IMR-90 (cell line): ENCODE data around the gene CACNG6. TPM values are rescaled to one million over a fixed set of nuclear protein-coding genes. Genes with fewer than 3 reads are reported as not detected.

ENCODE experiments used
- ATAC-seq: fragments of 200-7000 bp; cut with Tn5 transposase; 2 replicates; pipeline ENCODE4 v1.9.1; 2020; ENCODE audit warnings: low read depth, mild to moderate bottlenecking, moderate library complexity
- BruUV-seq: library from RNA; stranded (reverse); fragments of 400-500 nt; replicated peaks from 2 replicates; lab custom pipeline; 2021; lab: Mats Ljungman, UMichigan
- CTCF ChIA-PET: fragments of 300-600 bp; formaldehyde crosslinking; extraction: SDS; loops from one replicate; lab custom pipeline; 2021; ENCODE audit warnings: antibody characterized with exemption; lab: Yijun Ruan, JAX
- POLR2A ChIA-PET: fragments of 300-600 bp; sonication (Branson Sonifier 250); formaldehyde crosslinking; loops from one replicate; lab custom pipeline; 2022; ENCODE audit warnings: antibody characterized with exemption; ENCODE audit not compliant: unreplicated experiment; lab: Charles Lee
- DNase-seq: peaks from one replicate; pipeline ENCODE4 v3.0.0; 2013
- H2AFZ ChIP-seq: replicated peaks from 2 replicates; pipeline ENCODE3; 2013; ENCODE audit warnings: low read length, mild to moderate bottlenecking; ENCODE audit not compliant: poor library complexity
- H2AK5ac ChIP-seq: 2 replicates; pipeline ENCODE4 v1.6.1; 2013; ENCODE audit warnings: low read depth, low read length, inconsistent platforms
- H2AK9ac ChIP-seq: replicated peaks from 2 replicates; pipeline ENCODE3; 2013; ENCODE audit warnings: mild to moderate bottlenecking, low read depth, low read length, moderate library complexity; ENCODE audit not compliant: poor library complexity
- H2BK120ac ChIP-seq: 2 replicates; pipeline ENCODE4 v1.6.1; 2013; ENCODE audit warnings: low read depth, low read length, inconsistent platforms
- H2BK15ac ChIP-seq: 3 replicates; pipeline ENCODE4 v1.6.1; 2013; ENCODE audit warnings: low read depth, low read length, inconsistent platforms
- H2BK20ac ChIP-seq: 2 replicates; pipeline ENCODE4 v1.6.1; 2013; ENCODE audit warnings: low read depth, mild to moderate bottlenecking, inconsistent platforms, low read length, moderate library complexity
- H2BK5ac ChIP-seq: 2 replicates; pipeline ENCODE4 v1.6.1; 2013; ENCODE audit warnings: mild to moderate bottlenecking, low read depth, low read length, inconsistent platforms; ENCODE audit not compliant: poor library complexity, severe bottlenecking
- H3K14ac ChIP-seq: replicated peaks from 2 replicates; pipeline ENCODE4 v1.6.1; 2013; ENCODE audit warnings: low read depth, low read length, inconsistent platforms
- H3K18ac ChIP-seq: 2 replicates; pipeline ENCODE4 v1.6.1; 2013; ENCODE audit warnings: low read depth, low read length, control low read depth
- H3K23ac ChIP-seq: 2 replicates; pipeline ENCODE4 v1.6.1; 2013; ENCODE audit warnings: low read depth, low read length, inconsistent platforms
- H3K27ac ChIP-seq: 2 replicates; pipeline ENCODE4 v1.5.1; 2013; ENCODE audit warnings: mild to moderate bottlenecking, control low read depth, low read length; ENCODE audit not compliant: insufficient read depth
- H3K27me3 ChIP-seq: 2 replicates; pipeline ENCODE4 v1.6.1; 2013; ENCODE audit warnings: low read length; ENCODE audit not compliant: control insufficient read depth, insufficient read depth
- H3K36me3 ChIP-seq: 2 replicates; pipeline ENCODE4 v1.6.1; 2013; ENCODE audit warnings: low read length, mixed read lengths; ENCODE audit not compliant: control insufficient read depth, insufficient read depth
- H3K4ac ChIP-seq: 2 replicates; pipeline ENCODE4 v1.6.1; 2013; ENCODE audit warnings: low read depth, low read length, inconsistent platforms
- H3K4me1 ChIP-seq: 2 replicates; pipeline ENCODE4 v1.6.1; 2013; ENCODE audit warnings: low read length, mixed read lengths; ENCODE audit not compliant: control insufficient read depth, insufficient read depth
- H3K4me2 ChIP-seq: 2 replicates; pipeline ENCODE4 v1.6.1; 2013; ENCODE audit warnings: low read depth, mild to moderate bottlenecking, control low read depth, low read length, moderate library complexity
- H3K4me3 ChIP-seq: 2 replicates; pipeline ENCODE4 v1.5.1; 2013; ENCODE audit warnings: low read depth, mild to moderate bottlenecking, control low read depth, low read length, moderate library complexity; ENCODE audit not compliant: insufficient read depth
- H3K56ac ChIP-seq: 2 replicates; pipeline ENCODE4 v1.6.1; 2013; ENCODE audit warnings: low read length, inconsistent platforms; ENCODE audit not compliant: insufficient read depth; ENCODE audit errors: extremely low read depth
- H3K79me1 ChIP-seq, 2 experiments: 2 replicates each; pipeline ENCODE4 v1.6.1; 2013; ENCODE audit warnings: low read length in 2 of 2, inconsistent platforms in 1 of 2, low read depth in 1 of 2
- H3K9ac ChIP-seq: 2 replicates; pipeline ENCODE4 v1.6.1; 2013; ENCODE audit warnings: low read depth, low read length, control low read depth
- H3K9me1 ChIP-seq: 2 replicates; pipeline ENCODE4 v1.6.1; 2013; ENCODE audit warnings: low read length, inconsistent platforms; ENCODE audit not compliant: insufficient read depth
- H3K9me3 ChIP-seq: 2 replicates; pipeline ENCODE4 v1.6.1; 2013; ENCODE audit warnings: low read length; ENCODE audit not compliant: control insufficient read depth, insufficient read depth
- H4K20me1 ChIP-seq: 2 replicates; pipeline ENCODE4 v1.6.1; 2013; ENCODE audit warnings: low read length, inconsistent platforms; ENCODE audit not compliant: insufficient read depth
- H4K5ac ChIP-seq: 2 replicates; pipeline ENCODE4 v1.6.1; 2013; ENCODE audit warnings: mild to moderate bottlenecking, low read depth, low read length, control low read depth
- H4K8ac ChIP-seq, 2 experiments: 2 replicates each; pipeline ENCODE4 v1.6.1; 2013; ENCODE audit warnings: low read depth in 2 of 2, low read length in 2 of 2, control low read depth in 1 of 2, inconsistent platforms in 1 of 2
- H4K91ac ChIP-seq: 2 replicates; pipeline ENCODE4 v1.6.1; 2013; ENCODE audit warnings: low read depth, low read length, inconsistent platforms; ENCODE audit not compliant: insufficient read depth
- CTCF ChIP-seq: conservative IDR thresholded peaks from 2 replicates; pipeline ENCODE4 v1.5.1; 2012; ENCODE audit warnings: mild to moderate bottlenecking, low read depth, low read length, improper control_type of control experiment
- FOS ChIP-seq: fragments of 150-350 bp; IDR thresholded peaks from 2 replicates; pipeline ENCODE4 v1.6.1; 2016; ENCODE audit warnings: low read depth, low read length
- MXI1 ChIP-seq: IDR thresholded peaks from 2 replicates; pipeline ENCODE4 v1.6.1; 2012; ENCODE audit warnings: low read depth, mild to moderate bottlenecking, low read length, moderate library complexity, borderline replicate concordance
- RAD21 ChIP-seq: IDR thresholded peaks from 2 replicates; pipeline ENCODE4 v1.6.1; 2012; ENCODE audit warnings: low read length, improper control_type of control experiment
- SMC3 ChIP-seq: fragments of 150-350 bp; IDR thresholded peaks from 2 replicates; pipeline ENCODE4 v1.6.1; 2016; ENCODE audit warnings: low read depth, mild to moderate bottlenecking, antibody characterized with exemption, low read length, moderate library complexity
- WGBS, 2 experiments: methylation state at CpG; one replicate each; pipeline versions ENCODE4 v1.1.5 to v1.1.7; 2013; ENCODE audit warnings: missing lambda C conversion rate in 2 of 2; ENCODE audit not compliant: insufficient read length in 1 of 2; ENCODE audit errors: extremely low coverage in 2 of 2; 5-methylcytosine and 5-hydroxymethylcytosine counted together
- dilution Hi-C: fragments of 300-500 bp; cut with HindIII; formaldehyde crosslinking; loops from one replicate; pipeline ENCODE4 v1.14.3; 2018; ENCODE audit warnings: low sequenced_read_pairs; ENCODE audit not compliant: unreplicated experiment
- in situ Hi-C: fragments of 300-500 bp; cut with MboI; formaldehyde crosslinking; loops from 3 replicates; pipeline ENCODE4 v1.14.3; 2019; ENCODE audit warnings: low sequenced_read_pairs, inconsistent platforms, mixed read lengths
- intact Hi-C: fragments of 100-400 bp; cut with micrococcal nuclease; formaldehyde crosslinking; loops from 2 replicates; pipeline ENCODE4 v1.10.0; 2022
- polyA plus RNA-seq, 3 experiments: library from polyadenylated mRNA; depleted of rRNA; stranded (reverse); fragments of >200 nt; gene quantifications; 2 replicates each; pipeline ENCODE4 v1.2.3, GENCODE V29; 2012; ENCODE audit warnings: low replicate concordance in 1 of 3
- total RNA-seq: library from RNA; depleted of rRNA; stranded (reverse); fragments of >200 nt; gene quantifications from 2 replicates; pipeline ENCODE4 v1.2.3, GENCODE V29; 2012

CACNG6 gene
- total and polyA plus RNA-seq, 2 of the 4 experiments (the other 2 are of a cell fraction), result not detected

DNA sequence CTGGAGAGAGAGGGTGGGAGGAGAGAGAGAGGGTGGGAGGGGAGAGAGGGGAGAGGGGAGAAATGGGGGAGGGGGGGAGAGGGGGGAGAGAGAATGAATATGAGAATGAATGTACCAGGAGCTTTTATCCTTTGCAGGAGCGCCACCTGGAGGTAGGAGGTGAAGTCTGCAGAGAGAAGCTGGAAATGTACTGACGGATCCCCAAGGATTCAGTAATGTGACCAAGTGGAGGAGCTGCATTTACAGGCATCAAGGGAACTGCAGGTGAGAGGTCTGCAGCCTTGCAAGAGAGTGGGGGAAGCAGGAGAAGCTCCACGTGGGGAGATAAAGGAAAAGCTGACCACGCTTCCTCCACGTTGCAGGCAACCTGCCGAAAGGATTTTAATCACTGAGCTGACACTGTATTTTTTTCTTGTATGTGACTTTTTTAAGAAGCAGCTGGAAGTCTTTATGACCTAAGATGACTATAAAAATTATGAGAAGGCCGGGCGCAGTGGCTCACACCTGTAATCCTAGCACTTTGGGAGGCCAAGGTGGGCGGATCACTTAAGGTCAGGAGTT lies 38.6 kb downstream of the CACNG6 start:
- no peak overlapping the region for H2BK120ac ChIP-seq
- H3K79me1 ChIP-seq, result no peaks in the 10 kb centered on the region
- H3K36me3 ChIP-seq, result no peaks in the 10 kb centered on the region
- no peak overlapping the region for H3K18ac ChIP-seq
- no peak overlapping the region for H3K4me2 ChIP-seq
- H3K4me1 ChIP-seq, result no peaks in the 10 kb centered on the region
- intact Hi-C loops, result loop anchor here (1.0 to 10.0 kb wide), 3 partner anchors 222 to 835 kb away; partner anchors contain the start of gene ZNF665
- H3K9me3 ChIP-seq, result no peaks in the 10 kb centered on the region
- dilution Hi-C loops, result no loop called here
- H3K4me3 ChIP-seq, result no peak overlapping the region
- no peak overlapping the region for H3K23ac ChIP-seq
- no peak overlapping the region for H2BK5ac ChIP-seq
- H2AK5ac ChIP-seq, result no peak overlapping the region
- no peak overlapping the region for H4K8ac ChIP-seq
- H3K9me1 ChIP-seq, result no peaks in the 10 kb centered on the region
- ATAC-seq (peak; percentile 80), DNase-seq (peak; percentile 54)
- H2AK9ac ChIP-seq, result no peak overlapping the region
- ChIA-PET POLR2A (interaction anchor here (0.5 kb wide), 1 partner anchor 200 kb away, joined by 6 read pairs; no protein-coding TSS in a partner anchor), CTCF (interaction anchor here (0.6 to 1.3 kb wide), 9 partner anchors 8 to 237 kb away, joined by 3 to 12 read pairs (median 3); no protein-coding TSS in a partner anchor)
- BruUV-seq, result no TSS peak
- H4K5ac ChIP-seq, result no peak overlapping the region
- H3K9ac ChIP-seq, result no peak overlapping the region
- H3K27ac ChIP-seq, result no peak overlapping the region
- no peaks in the 10 kb centered on the region for H4K20me1 ChIP-seq
- no peak overlapping the region for H4K91ac ChIP-seq
- 3% methylated on average over 4 of the region's 9 CpGs; no CpG with 5 or more reads in 1 of the 2 experiments for WGBS, 2 experiments
- no peaks in the 10 kb centered on the region for H3K27me3 ChIP-seq
- in situ Hi-C loops, result loop anchor here (5.0 to 10.0 kb wide), 2 partner anchors 145 to 223 kb away; partner anchors contain the start of gene PRKCG
- no peak overlapping the region for H3K4ac ChIP-seq
- no peak overlapping the region for H3K14ac ChIP-seq
- H3K56ac ChIP-seq, result no peak overlapping the region
- TF ChIP-seq SMC3 (peak; percentile 60; the same call in 1 of the 2 replicates), FOS (no peak), RAD21 (peak; percentile 71), CTCF (peak; percentile 64), MXI1 (no peak)
- H2AFZ ChIP-seq, result no peak overlapping the region
- no peak overlapping the region for H2BK15ac ChIP-seq
- H2BK20ac ChIP-seq, result no peak overlapping the region
